HG03565 (cell line): ENCODE results near the gene ANXA4.

ENCODE experiments used
- ATAC-seq: cut with Tn5 transposase; IDR thresholded peaks from one replicate; pipeline ENCODE4 v1.9.1; 2021; ENCODE audit warnings: mild to moderate bottlenecking, moderate library complexity; ENCODE audit not compliant: unreplicated experiment

The ANXA4 gene

GRCh38 chr2:69837533-69837932, 95.6 kb downstream of the ANXA4 start:
- no peak for ATAC-seq

GRCh38 chr2:69843993-69844392, 102.1 kb downstream of the ANXA4 start:
- ATAC-seq, result no peak

- ATAC-seq, result no peak
Measured at GRCh38 chr2:69844560-69844959, 102.6 kb downstream of the ANXA4 start.

GRCh38 chr2:69846182-69847067, 104.5 kb downstream of the ANXA4 start:
- ATAC-seq, result no peak

- no peak for ATAC-seq
Measured at GRCh38 chr2:69847068-69847828, 105.3 kb downstream of the ANXA4 start.

GRCh38 chr2:69848186-69848790, 106.4 kb downstream of the ANXA4 start:
- ATAC-seq, result no peak

- ATAC-seq, result no peak
Measured at GRCh38 chr2:69858261-69858660, 116.3 kb downstream of the ANXA4 start.

- ATAC-seq, result no peak
Measured at GRCh38 chr2:69863298-69863697, 121.4 kb downstream of the ANXA4 start.
